ENCODE data around the gene ADGRA1. TPM values are rescaled to one million over a fixed set of nuclear protein-coding genes. Genes with fewer than 3 reads are reported as not detected.

ADGRA1 gene
- total and polyA plus RNA-seq, 2 of the 8 experiments (the other 6 are each of a cell fraction or from before 2014, with no cell fraction given): 0.17 to 0.21 TPM

DNA sequence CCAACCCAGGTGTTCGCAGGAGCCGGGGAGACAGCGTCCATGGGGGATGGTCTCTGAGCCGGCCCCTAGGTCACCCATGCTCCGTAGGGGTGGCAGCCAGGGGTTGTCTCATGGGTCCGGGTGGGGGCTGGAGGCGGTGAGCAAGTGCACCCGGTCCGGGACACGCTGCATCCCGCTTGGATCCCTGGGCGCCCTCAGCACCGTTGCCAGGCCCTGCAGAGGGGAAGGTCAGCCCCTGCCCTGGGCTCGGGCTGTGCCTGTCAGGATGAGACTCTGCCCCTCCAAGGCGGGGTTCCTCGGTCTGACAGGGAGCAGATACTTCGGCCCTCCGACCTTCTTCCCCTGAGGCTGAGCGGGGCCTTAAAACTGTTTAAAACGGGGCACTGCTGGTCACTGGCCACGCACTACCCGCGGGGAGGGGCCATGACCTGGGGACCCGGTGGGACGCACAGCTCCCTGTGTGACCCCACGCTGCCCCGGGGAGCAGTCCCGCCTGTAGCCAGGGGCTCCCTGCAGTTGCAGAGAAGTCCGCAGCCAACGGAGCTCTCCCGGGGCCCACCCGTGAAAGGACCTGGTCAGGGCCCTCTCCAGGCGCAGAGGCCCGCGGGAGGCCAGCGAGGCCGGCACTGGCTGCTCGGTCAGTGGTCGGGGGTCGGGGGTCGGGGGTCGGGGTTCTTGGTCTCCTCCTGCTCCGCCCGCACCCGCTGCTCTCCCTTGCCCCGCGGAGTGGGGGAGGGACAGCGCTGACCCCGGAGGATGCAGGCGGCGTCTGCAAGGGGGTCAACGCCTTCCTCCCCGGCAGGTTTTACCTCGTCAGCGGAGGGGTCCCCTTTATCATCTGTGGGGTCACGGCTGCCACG lies 38.9 kb downstream of the ADGRA1 start (continued):
- TF ChIP-seq, protein P1, sequence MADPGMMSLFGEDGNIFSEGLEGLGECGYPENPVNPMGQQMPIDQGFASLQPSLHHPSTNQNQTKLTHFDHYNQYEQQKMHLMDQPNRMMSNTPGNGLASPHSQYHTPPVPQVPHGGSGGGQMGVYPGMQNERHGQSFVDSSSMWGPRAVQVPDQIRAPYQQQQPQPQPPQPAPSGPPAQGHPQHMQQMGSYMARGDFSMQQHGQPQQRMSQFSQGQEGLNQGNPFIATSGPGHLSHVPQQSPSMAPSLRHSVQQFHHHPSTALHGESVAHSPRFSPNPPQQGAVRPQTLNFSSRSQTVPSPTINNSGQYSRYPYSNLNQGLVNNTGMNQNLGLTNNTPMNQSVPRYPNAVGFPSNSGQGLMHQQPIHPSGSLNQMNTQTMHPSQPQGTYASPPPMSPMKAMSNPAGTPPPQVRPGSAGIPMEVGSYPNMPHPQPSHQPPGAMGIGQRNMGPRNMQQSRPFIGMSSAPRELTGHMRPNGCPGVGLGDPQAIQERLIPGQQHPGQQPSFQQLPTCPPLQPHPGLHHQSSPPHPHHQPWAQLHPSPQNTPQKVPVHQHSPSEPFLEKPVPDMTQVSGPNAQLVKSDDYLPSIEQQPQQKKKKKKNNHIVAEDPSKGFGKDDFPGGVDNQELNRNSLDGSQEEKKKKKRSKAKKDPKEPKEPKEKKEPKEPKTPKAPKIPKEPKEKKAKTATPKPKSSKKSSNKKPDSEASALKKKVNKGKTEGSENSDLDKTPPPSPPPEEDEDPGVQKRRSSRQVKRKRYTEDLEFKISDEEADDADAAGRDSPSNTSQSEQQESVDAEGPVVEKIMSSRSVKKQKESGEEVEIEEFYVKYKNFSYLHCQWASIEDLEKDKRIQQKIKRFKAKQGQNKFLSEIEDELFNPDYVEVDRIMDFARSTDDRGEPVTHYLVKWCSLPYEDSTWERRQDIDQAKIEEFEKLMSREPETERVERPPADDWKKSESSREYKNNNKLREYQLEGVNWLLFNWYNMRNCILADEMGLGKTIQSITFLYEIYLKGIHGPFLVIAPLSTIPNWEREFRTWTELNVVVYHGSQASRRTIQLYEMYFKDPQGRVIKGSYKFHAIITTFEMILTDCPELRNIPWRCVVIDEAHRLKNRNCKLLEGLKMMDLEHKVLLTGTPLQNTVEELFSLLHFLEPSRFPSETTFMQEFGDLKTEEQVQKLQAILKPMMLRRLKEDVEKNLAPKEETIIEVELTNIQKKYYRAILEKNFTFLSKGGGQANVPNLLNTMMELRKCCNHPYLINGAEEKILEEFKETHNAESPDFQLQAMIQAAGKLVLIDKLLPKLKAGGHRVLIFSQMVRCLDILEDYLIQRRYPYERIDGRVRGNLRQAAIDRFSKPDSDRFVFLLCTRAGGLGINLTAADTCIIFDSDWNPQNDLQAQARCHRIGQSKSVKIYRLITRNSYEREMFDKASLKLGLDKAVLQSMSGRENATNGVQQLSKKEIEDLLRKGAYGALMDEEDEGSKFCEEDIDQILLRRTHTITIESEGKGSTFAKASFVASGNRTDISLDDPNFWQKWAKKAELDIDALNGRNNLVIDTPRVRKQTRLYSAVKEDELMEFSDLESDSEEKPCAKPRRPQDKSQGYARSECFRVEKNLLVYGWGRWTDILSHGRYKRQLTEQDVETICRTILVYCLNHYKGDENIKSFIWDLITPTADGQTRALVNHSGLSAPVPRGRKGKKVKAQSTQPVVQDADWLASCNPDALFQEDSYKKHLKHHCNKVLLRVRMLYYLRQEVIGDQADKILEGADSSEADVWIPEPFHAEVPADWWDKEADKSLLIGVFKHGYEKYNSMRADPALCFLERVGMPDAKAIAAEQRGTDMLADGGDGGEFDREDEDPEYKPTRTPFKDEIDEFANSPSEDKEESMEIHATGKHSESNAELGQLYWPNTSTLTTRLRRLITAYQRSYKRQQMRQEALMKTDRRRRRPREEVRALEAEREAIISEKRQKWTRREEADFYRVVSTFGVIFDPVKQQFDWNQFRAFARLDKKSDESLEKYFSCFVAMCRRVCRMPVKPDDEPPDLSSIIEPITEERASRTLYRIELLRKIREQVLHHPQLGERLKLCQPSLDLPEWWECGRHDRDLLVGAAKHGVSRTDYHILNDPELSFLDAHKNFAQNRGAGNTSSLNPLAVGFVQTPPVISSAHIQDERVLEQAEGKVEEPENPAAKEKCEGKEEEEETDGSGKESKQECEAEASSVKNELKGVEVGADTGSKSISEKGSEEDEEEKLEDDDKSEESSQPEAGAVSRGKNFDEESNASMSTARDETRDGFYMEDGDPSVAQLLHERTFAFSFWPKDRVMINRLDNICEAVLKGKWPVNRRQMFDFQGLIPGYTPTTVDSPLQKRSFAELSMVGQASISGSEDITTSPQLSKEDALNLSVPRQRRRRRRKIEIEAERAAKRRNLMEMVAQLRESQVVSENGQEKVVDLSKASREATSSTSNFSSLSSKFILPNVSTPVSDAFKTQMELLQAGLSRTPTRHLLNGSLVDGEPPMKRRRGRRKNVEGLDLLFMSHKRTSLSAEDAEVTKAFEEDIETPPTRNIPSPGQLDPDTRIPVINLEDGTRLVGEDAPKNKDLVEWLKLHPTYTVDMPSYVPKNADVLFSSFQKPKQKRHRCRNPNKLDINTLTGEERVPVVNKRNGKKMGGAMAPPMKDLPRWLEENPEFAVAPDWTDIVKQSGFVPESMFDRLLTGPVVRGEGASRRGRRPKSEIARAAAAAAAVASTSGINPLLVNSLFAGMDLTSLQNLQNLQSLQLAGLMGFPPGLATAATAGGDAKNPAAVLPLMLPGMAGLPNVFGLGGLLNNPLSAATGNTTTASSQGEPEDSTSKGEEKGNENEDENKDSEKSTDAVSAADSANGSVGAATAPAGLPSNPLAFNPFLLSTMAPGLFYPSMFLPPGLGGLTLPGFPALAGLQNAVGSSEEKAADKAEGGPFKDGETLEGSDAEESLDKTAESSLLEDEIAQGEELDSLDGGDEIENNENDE (IDR thresholded peaks at IDR 0.05; ENCODE audit: insufficient replicate concordance, low read length): no peak
- TF ChIP-seq RAD21 (IDR thresholded peaks at IDR 0.05 in 1 of 2, conservative IDR thresholded peaks at IDR 0.05 in 1 of 2; ENCODE audit: low read depth in 2 of 2, low read length in 2 of 2) (no peak), RBBP5 (IDR thresholded peaks at IDR 0.05; ENCODE audit: borderline replicate concordance, low read depth, low read length) (no peak), CREB1 (IDR thresholded peaks at IDR 0.05) (no peak), FOSL1 (IDR thresholded peaks at IDR 0.05; ENCODE audit: insufficient read depth, low read depth, low read length) (no peak), SRF (IDR thresholded peaks at IDR 0.05; ENCODE audit: low read depth, low read length) (no peak), POU5F1 (IDR thresholded peaks at IDR 0.05; ENCODE audit: low read depth, low read length) (no peak), SIX5 (IDR thresholded peaks at IDR 0.05; ENCODE audit: low read depth, low read length) (no peak), KDM4A (IDR thresholded peaks at IDR 0.05; ENCODE audit: low read depth, low read length, severe bottlenecking) (no peak), SIRT6 (IDR thresholded peaks at IDR 0.05; ENCODE audit: low read length) (no peak)
